NCI-H2227 (cell line): ENCODE data around the gene ANKMY1.
"Not testable (repeated sequence)": the region's sequence is repeated elsewhere in the genome, so short reads cannot be mapped to it uniquely, and the experiment has no call there.

Experiments used
- DNase-seq: peaks from one replicate; lab custom pipeline; 2025; ENCODE audit not compliant: unreplicated experiment; lab: John Stamatoyannopoulos, UW

The ANKMY1 gene

DNA sequence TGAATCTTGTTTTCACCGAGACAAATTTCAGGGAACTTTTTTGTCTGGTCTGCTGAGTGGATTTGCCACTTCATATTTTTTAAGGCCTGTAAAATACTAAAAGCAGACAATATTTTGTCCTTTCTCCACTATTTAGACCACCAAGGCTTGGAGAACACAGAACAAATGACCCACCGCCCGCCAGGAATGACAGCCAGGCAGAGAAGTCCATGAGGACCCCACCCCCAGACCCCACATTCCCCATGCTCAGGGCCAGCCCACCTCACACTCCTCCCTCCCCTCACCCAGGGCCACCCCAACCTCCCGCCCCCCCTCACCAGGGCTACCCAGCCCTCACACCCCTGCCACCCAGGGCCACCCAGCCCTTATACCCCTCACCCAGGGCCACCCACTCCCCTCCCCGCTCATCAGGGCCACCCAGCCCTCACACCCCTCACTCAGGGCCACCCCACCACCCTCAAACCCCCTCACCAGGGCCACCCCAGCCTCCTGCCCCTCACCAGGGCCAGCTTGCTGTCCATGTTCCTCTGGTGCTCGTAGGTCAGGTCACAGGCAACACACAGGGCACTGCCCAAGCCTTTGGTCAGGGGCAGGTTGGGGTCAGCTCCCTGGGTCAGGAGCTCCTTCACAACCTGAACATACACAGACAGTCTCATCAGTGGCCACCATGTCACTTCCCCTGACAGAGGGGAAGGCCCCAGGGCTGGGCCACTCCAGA, 50.6 kb downstream of the ANKMY1 start:
- DNase-seq: no peak

DNA sequence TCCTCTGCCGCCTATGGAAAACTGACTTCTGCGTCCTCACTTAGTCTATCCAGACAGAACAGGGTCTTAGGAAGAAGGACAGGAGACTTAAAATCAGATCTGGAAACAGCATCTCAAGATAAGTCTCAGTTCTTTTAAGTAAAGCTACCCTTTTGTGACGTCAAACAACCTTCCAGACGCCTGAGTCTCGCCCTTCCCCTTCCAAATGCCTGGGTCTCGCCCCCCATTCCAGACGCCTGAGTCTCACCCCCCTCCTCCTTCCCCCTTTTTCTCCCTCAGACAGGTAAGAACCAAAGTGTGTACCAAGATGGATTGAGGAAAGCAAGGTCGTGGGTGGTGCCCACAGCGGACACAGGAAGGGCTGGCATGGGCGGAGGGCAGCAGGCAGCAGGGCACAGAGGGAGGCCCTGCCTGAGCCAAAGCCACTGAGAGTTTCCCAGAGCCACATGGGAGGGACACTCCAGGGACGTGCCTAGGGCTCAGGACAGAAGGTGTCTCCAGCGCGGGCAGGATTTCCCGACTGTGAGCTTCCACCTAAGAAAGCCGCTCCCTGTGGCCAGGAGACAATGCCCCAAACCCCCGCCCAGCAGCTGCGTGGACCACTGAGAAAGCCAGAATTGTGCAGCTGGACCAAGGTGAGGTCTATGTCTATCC, 51.3 kb downstream of the ANKMY1 start:
- no peak for DNase-seq

DNA sequence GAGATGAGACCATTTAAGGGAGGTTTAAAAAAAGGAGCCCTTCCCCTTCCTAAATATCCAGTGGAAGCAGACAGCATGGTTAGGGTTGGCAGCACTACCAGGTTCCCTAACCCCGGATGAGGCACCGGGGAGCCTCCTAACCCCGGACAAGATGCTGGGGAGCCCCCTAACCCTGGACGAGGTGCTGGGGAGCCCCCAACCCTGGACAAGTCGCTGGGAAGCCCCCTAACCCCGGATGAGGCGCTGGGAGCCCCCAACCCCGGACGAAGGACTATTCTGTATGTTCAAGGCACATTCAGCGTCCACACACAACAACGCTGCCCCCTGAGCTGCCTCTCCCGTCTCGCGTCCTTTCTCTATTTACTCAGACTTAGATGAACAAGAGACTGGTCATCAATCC, 51.9 kb downstream of the ANKMY1 start:
- no peak for DNase-seq

DNA sequence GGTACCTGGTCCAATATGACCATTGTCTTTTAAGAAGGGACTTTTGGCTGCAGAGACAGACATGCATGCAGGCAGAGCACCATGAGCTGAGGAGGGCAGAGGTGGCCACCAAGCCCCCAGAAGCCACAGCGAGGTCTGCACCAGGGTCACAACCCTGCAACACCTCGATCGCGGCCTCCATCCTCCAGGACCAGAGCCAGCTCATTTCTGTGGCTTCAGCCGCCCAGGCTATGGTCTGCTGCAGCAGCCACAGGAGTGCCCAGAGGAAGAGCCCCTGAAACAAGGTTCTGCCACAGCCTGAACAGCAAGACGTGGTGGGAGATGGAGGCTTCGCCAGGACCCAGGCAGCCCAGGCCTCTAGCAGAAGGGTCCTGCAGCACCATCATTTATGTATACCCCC, 53.9 kb downstream of the ANKMY1 start:
- DNase-seq: no peak

DNA sequence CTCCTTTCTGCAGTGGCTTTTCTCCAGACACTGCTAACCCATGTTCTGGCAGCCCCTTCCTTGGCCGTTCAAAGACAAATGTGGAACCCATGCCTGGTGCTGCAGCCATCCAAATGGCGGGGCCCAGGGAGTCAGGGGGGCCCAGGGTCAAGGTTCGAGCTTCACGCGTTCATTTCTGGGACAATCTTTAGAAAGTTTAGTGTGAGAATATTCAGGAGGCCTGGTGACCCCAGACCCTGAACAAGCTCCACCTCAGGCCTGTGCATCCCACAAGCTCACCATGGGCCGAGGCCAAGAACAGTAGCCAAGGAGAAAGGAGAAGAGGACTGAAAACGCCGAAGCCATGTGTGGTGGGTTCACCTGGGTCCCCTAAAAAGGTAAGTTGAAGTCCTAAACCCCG, 54.4 kb downstream of the ANKMY1 start:
- no peak for DNase-seq

DNA sequence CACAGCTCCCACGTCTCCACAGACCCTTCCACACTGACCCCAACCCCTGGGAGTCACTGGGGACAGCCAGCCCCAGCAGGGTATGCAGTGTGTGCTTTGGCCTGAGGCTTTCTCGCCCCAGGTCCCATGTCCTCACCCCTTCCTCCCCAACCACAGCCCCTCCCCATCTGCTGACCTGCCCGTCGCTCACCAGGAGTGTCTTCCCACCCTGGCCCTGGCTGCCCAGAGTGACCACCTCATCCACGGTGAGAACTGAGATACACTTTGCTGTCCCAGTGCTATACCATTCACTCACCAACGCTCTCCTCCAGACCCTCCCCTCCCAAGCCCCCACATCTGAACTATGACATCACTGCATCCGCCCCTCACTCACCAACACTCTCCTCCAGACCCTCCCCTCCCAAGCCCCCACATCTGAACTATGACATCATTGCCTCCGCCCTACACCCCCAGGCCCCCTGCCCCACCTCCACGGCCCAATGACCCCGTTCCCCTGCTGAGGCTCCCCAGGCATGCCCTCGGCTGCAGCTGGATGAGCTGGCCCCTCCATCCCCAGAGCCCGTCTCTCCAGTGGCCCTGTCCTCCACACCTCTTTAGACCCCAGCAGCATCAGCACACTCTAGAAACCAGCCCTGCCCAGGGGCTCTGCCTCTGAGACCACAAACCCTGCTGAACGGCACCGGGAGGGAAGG, 55.2 kb downstream of the ANKMY1 start:
- no peak for DNase-seq

DNA sequence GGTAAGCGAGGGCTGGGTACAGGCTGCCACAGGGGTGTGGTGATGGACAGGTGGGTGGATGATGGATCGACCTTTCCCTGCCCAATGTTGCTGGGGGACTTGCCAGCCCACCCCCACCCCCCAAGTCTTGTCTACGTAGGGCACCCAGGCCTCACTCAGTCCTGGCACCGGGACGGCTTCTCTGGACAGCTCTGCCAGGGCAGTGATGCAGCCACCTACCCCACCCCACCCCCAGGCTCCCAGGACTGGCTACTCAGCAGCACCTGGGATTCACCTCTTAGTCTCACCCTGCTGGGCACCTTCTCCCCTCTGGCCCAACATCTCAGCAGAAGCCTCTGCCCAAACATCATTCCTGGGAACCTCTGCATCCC, 55.7 kb downstream of the ANKMY1 start:
- DNase-seq: no peak

DNA sequence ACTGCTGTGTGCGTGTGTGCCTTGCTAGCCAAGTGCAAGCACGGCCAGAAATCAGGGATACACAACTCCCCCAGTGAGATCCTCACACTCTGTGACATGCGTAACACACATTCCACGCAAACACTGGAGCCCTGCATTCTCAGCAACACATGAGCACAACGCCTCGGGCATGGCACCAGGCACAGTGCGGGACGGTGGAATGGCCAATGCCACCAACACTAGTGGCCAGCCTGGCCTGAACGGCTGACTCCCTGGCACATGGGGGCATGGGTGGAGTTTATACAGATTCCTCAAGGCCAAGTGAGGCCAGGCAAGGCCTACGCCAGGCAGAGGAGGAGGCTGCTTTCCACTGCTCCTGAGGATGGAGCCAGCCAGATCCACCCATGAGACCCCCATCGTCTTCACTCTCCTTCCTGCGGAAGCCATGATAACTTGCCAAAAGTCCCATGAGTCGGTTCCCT, 56.2 kb downstream of the ANKMY1 start:
- no peak for DNase-seq

DNA sequence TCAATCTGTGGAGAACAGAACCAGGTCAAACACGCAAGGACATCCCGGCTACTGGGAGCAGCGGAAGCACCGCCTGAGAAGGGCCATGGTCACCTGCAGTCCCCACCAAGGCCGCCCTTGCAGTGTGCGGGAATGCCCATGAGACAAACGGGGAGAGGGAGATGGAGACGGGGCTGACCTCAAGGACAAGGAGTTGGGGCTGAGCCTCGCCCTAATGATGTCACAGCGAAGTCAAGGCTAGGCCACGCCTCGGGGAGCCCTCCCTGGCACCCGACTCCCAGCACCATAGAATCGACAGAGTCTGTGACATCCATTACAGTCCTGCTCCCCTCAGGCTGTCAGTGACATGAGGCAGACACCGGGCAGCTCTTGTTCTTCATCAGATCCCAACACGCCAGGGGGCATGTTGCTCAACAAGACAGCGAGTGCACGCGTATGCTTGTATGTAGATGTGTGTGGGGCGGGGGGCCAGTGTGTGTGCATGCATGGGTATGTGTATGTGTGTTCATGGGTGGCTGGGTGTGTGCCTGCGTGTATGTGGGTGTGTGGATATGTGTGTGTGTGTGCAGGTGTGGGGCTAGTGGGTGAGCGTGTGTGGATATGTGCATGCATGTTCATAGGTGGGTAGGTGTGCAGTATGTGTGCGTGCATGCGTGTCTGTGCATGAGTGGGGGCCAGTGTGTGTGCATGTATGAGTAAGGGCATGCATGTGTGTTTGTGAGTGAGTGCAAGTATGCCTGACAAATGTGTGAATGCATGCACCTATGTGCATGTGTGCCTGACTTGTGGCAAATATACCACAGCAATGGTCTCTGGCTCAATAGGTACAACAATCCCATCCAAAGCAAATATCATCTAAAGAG, 57.0 kb downstream of the ANKMY1 start:
- no peak for DNase-seq

DNA sequence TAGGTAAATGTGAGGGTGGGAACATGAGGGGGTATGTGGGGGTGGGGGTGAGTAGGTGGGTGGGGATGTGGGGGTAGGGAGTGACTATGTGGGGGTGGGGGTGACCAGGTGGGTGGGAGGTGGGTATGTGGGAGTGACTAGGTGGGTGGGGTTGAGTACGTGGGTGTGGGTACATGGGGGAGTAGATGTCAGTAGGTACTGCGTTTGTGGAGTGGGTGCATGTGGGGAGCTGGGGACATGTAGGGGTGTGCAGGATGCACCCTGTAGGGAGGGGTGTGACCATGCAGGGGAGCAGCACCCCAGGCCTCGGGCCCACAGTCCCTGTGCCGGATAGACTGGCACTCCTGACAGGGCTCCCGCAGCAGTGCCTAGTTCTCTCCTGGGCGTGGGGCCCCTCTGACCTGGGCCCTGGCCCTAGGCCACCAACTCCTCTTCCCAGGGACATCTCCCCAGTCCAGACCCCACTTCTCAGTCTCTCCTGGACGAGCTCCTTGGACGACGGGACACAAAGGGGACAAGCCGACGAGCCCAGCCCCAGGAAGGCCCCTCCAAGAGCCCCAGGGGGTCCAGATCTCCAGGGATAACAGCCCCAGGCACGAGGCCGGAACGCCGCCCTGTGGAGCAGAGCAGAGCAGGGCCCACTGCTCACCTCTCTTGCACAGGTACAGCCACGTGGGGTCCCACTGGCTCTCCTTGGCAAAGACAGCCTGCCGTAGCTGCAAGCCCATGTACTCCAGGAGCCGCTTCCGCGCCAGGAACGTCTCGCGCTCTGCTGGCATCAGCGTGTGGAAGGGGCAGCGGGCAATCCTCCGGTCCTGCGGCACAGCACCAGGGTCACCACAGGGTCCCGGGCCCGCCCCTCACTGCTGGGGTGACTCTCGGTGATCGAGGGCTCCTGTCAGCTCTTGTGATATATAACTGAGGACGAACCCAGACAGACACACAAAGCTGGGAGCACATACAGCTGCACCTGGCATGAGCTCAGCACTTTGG, 58.2 kb downstream of the ANKMY1 start:
- DNase-seq: no peak

DNA sequence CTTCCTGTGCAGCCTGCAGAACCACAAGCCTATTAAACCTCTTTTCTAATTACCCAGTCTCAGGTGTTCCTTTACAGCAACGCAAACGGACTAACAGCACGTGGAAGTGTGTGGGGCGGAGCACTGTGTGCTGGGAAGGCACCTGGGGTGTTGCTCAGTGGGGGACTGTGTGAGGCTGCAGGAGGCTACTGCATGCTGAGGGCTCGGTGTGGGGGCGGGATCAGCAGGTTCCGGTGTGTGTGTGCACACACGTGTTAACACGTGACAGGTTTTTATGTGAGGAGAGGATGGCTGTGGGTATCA, 58.9 kb downstream of the ANKMY1 start:
- DNase-seq: no peak

DNA sequence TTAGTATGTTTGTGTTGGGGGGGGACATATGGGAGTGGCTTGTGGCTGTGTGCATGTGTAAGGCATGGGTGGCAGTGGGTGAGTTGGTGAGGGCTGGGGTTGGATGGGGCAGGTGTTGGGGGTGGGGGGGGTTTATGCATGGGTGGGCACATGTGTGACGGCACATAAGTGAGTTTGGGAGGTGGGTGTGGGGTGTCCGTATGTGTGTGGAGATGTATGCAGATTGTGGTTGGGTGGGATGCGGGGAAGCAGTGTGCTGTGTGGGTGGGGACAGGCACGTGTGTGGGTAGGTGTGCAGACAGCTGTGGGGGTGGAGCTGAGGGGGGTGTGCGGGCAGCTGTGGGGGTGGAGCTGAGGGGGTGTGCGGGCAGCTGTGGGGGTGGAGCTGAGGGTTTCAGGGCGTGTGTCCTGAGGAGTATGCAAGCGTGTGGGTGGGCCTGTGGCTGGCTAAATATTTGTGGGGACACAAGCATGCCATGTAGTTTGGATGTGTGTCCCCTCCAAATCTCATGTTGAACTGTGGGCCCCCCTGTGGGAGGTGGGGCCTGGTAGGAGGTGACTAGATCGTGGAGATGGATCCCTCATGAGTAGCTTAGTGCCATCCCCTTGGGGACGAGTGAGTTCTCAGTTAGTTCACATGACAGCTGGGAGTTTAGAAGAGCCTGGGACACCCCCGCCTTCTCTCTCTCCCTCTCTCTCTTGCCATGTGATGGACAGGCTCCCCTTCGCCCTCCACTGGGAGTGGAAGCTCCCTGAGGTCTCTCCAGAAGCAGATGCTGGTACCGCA, 59.4 kb downstream of the ANKMY1 start:
- DNase-seq: no peak

DNA sequence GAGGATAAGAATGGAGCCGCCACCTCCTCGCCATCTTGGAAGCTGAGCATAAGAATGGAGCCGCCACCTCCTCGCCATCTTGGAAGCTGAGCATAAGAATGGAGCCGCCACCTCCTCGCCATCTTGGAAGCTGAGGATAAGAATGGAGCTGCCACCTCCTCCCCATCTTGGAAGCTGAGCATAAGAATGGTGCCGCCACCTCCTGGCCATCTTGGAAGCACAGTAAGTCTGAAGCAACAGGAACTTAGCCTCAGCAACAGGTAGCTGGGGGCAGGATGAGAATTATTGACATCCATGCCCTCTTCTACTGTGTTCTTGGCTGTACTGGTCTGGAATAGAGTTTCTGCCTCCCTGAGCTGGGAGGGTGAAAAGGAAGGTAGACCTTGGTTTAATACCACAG, 60.7 kb downstream of the ANKMY1 start:
- not testable (repeated sequence) for DNase-seq

DNA sequence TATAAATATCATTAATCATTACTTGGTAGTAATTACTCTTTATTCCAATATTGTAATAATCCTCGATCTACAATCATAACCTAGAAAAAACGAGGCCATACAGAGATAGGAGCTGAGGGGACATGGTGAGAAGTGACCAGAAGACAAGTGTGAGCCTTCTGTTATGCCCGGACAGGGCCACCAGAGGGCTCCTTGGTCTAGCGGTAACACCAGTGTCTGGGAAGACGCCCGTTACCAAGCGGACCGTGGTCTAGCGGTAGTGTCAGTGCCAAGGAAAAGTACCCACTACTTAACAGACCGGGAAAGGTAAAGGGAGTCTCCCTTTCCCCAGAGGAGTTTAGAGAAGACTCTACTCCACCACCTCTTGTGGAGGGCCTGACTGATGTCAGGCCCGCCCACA, 62.8 kb downstream of the ANKMY1 start:
- DNase-seq: not testable (repeated sequence)

DNA sequence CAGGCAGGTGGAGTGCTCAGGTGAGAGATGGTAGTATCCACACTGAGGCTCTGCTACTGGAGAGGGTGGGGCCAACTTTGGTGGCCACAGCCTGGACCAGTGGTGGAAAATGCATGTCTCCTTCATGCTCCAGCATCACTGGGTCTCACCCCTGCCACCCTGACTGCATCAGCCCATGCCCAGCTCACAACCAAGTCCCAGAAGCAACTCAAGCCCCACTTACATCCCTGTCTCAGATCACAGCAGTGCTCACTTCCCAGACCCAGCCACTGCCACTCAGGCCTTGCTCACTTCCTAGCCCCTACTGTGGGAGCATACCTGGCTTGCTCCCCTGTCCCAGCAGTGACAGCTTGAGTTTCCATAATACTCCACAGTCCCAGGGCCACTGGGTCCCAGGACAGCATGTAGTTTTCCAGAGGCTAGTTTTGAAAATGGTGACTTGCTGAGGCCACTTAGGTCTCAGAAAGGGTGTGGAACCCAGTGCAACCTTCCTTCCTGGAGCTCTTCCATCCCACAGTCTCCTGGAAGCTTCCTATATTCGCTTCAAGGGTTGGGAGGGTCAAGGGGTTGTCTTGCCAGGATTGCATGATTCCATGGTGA, 63.5 kb downstream of the ANKMY1 start:
- no peak for DNase-seq

DNA sequence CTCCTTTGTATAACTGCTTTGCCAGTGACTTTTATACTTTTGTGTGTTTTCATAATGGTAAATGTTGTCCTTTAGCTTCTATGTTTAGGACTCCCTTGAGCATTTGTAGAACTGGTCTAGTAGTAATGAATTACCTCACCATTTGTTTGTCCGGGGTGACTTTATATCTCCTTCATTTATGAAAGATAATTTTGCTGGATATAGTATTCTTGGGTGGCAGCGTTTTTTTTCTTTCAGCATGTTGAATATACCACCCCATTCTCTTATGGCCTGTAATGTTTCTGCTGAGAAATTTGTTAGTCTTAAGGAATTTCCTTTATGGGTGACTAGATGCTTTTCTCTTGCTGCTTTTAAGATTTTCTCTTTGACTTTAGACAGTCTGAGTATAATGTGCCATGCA, 66.3 kb downstream of the ANKMY1 start:
- DNase-seq: no peak

DNA sequence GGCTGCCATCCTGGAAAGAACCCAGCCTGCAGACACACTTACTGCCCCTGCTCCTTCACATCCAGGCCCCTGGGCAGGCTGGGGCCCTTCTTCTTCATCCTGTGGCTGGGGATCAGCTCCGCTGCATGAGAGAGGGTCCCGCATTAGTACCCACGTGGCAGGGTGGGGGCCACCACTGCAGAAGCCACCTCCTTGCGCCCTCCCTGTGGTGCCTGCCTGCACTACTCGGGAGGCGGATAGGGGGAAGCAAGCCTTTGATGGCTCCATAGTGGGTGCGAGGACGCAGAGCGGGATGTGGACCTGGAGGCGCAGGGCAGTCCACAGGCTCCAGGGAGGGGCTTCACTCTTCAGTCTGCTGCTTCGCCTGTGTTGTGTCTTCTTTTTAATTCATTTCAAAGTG, 75.6 kb downstream of the ANKMY1 start:
- DNase-seq: no peak

DNA sequence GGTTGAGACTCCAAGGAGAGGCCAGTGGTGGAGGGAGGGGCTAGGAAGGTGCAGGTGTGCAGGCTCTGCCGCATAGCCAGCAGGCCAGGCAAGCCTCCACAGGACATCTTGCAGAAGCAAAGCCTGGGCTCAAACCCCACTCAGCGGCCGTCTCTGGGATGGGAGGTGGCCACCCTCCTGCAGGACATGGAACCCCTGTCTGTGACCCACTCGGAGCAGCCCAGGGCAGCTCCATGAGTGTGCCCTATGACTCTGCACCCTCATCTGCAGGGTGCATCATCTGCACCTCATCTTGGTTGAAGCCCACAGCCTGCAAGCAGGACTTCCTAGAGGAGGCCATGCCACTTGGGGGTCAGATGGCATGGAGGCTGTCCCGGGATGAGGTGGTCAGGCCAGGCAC, 76.1 kb downstream of the ANKMY1 start:
- DNase-seq: no peak
